ENCODE measurements around the gene PGM2L1.
A peak's percentile ranks its signal among the peaks of the same experiment; 100 is the strongest.

DNA sequence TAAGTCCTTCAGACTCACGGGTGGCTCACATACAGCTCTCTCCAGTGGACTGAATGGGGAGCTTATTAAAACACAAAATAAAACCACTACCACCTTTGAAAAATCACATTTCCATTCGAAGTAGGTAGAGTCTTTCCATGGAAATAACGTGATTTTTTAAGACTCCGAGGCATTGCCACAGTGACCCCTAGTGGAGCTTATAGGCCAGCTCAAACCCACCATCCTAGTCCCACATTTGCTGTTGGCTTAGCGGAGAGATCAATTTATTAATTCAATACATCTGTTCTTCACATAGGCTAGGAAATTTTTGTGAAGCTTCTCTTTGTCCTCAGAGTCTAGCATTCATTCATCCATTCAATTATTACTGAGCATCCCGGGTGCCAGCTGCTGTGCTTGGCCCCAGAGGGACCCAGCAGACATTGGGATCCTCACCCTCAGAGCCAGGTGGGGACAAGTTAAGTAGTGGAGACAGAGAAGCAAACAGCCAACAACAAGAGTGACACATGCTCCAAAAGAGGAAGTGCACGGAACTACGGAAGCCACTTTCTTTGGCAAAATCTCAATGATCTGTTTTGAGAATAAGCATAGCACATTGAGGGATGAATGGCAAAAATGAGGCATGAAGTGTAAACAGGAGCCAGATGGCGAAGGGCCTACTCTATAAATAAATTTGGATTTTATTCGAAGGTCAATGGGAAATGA is 76.6 kb downstream of the PGM2L1 start:
- TF ChIP-seq EZH2phosphoT487 (IDR thresholded peaks at IDR 0.05; ENCODE audit: unreplicated experiment) (no peak), POLR2AphosphoS5 (IDR thresholded peaks at IDR 0.05; ENCODE audit: low read depth) (no peak), CREB1 (CRISPR knock-in tag; IDR thresholded peaks at IDR 0.05; ENCODE audit: low read depth) (no peak), CTCF (conservative IDR thresholded peaks at IDR 0.05; ENCODE audit: low read depth in 2 of 2) (peak; percentile 81 to 89), JUNB (IDR thresholded peaks at IDR 0.05; ENCODE audit: unreplicated experiment) (no peak), EZH2 (IDR thresholded peaks at IDR 0.05; ENCODE audit: low read depth, unreplicated experiment) (no peak), REST (IDR thresholded peaks at IDR 0.05; ENCODE audit: unreplicated experiment) (no peak), NANOG (IDR thresholded peaks at IDR 0.05; ENCODE audit: borderline replicate concordance) (no peak), ZNF114 (CRISPR knock-in tag; IDR thresholded peaks at IDR 0.05) (no peak)
- TF ChIP-seq, protein P1, sequence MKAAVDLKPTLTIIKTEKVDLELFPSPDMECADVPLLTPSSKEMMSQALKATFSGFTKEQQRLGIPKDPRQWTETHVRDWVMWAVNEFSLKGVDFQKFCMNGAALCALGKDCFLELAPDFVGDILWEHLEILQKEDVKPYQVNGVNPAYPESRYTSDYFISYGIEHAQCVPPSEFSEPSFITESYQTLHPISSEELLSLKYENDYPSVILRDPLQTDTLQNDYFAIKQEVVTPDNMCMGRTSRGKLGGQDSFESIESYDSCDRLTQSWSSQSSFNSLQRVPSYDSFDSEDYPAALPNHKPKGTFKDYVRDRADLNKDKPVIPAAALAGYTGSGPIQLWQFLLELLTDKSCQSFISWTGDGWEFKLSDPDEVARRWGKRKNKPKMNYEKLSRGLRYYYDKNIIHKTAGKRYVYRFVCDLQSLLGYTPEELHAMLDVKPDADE (IDR thresholded peaks at IDR 0.05): no peak
- TF ChIP-seq, protein P2, sequence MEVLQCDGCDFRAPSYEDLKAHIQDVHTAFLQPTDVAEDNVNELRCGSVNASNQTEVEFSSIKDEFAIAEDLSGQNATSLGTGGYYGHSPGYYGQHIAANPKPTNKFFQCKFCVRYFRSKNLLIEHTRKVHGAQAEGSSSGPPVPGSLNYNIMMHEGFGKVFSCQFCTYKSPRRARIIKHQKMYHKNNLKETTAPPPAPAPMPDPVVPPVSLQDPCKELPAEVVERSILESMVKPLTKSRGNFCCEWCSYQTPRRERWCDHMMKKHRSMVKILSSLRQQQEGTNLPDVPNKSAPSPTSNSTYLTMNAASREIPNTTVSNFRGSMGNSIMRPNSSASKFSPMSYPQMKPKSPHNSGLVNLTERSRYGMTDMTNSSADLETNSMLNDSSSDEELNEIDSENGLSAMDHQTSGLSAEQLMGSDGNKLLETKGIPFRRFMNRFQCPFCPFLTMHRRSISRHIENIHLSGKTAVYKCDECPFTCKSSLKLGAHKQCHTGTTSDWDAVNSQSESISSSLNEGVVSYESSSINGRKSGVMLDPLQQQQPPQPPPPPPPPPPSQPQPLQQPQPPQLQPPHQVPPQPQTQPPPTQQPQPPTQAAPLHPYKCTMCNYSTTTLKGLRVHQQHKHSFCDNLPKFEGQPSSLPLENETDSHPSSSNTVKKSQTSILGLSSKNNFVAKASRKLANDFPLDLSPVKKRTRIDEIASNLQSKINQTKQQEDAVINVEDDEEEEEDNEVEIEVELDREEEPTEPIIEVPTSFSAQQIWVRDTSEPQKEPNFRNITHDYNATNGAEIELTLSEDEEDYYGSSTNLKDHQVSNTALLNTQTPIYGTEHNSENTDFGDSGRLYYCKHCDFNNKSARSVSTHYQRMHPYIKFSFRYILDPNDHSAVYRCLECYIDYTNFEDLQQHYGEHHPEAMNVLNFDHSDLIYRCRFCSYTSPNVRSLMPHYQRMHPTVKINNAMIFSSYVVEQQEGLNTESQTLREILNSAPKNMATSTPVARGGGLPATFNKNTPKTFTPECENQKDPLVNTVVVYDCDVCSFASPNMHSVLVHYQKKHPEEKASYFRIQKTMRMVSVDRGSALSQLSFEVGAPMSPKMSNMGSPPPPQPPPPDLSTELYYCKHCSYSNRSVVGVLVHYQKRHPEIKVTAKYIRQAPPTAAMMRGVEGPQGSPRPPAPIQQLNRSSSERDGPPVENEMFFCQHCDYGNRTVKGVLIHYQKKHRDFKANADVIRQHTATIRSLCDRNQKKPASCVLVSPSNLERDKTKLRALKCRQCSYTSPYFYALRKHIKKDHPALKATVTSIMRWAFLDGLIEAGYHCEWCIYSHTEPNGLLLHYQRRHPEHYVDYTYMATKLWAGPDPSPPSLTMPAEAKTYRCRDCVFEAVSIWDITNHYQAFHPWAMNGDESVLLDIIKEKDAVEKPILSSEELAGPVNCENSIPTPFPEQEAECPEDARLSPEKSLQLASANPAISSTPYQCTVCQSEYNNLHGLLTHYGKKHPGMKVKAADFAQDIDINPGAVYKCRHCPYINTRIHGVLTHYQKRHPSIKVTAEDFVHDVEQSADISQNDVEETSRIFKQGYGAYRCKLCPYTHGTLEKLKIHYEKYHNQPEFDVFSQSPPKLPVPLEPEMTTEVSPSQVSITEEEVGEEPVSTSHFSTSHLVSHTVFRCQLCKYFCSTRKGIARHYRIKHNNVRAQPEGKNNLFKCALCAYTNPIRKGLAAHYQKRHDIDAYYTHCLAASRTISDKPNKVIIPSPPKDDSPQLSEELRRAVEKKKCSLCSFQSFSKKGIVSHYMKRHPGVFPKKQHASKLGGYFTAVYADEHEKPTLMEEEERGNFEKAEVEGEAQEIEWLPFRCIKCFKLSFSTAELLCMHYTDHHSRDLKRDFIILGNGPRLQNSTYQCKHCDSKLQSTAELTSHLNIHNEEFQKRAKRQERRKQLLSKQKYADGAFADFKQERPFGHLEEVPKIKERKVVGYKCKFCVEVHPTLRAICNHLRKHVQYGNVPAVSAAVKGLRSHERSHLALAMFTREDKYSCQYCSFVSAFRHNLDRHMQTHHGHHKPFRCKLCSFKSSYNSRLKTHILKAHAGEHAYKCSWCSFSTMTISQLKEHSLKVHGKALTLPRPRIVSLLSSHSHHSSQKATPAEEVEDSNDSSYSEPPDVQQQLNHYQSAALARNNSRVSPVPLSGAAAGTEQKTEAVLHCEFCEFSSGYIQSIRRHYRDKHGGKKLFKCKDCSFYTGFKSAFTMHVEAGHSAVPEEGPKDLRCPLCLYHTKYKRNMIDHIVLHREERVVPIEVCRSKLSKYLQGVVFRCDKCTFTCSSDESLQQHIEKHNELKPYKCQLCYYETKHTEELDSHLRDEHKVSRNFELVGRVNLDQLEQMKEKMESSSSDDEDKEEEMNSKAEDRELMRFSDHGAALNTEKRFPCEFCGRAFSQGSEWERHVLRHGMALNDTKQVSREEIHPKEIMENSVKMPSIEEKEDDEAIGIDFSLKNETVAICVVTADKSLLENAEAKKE (CRISPR knock-in tag; IDR thresholded peaks at IDR 0.05): no peak
